HL-60 (cell line): Measurements from ENCODE around the gene MBTPS2.

Experiments
- DNase-seq, 2 experiments: peaks; one replicate each; pipeline ENCODE4 v3.0.0-alpha.2; 2010 to 2020; ENCODE audit warnings: low read depth in 1 of 2, low spot score in 1 of 2
- H3K27ac ChIP-seq: fragments of 250-450 bp; sonication (Bioruptor Pico); replicated peaks from 2 replicates; pipeline ENCODE4 v1.5.1; 2020; ENCODE audit warnings: mild to moderate bottlenecking, moderate library complexity
- H3K27me3 ChIP-seq: fragments of 250-450 bp; sonication (Bioruptor Pico); 2 replicates; pipeline ENCODE4 v1.5.1; 2021; ENCODE audit warnings: mild to moderate bottlenecking, moderate library complexity; ENCODE audit not compliant: insufficient read depth, poor library complexity, severe bottlenecking
- H3K4me3 ChIP-seq: replicated peaks from 2 replicates; pipeline ENCODE4 v1.5.1; 2011; ENCODE audit warnings: mild to moderate bottlenecking, control low read depth, low read length; ENCODE audit not compliant: insufficient read depth
- GABPA ChIP-seq: IDR thresholded peaks from 2 replicates; pipeline ENCODE4 v1.6.1; 2012; ENCODE audit warnings: low read depth
- POLR2AphosphoS5 ChIP-seq: IDR thresholded peaks from 2 replicates; pipeline ENCODE4 v1.6.1; 2012; ENCODE audit warnings: low read depth
- SPI1 ChIP-seq: IDR thresholded peaks from 2 replicates; pipeline ENCODE4 v1.6.1; 2012; ENCODE audit warnings: low read depth, mild to moderate bottlenecking, borderline replicate concordance
- TF ChIP-seq, protein P1 (sequence below): IDR thresholded peaks from one replicate; pipeline ENCODE4 v1.5.1; 2011; ENCODE audit warnings: low read length, control low read depth, inconsistent platforms; ENCODE audit not compliant: insufficient read depth
- TF ChIP-seq, protein P2 (sequence below): IDR thresholded peaks from 2 replicates; pipeline ENCODE4 v1.6.1; 2012; ENCODE audit warnings: low read depth; ENCODE audit not compliant: insufficient replicate concordance

The MBTPS2 gene

DNA sequence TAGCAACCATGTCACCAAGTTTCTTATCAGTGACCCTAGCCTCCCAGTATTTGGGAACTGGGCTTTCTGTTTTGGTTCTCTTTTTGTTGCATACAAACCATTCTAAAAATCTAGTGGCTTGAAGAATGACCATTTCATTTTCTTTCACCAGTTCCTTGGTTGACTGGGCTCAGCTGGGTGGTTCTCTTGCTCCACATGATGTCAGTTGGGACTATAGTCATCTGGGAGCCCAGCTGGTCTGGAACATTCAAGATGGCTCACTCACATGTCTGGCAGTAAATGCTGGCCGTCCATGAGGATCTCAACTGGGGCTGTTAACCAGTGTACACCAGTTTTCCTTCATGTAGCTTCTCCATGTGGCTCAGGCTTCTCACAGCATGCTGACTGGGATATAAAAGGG lies 27.6 kb upstream of the MBTPS2 start:
- TF ChIP-seq, protein P1, sequence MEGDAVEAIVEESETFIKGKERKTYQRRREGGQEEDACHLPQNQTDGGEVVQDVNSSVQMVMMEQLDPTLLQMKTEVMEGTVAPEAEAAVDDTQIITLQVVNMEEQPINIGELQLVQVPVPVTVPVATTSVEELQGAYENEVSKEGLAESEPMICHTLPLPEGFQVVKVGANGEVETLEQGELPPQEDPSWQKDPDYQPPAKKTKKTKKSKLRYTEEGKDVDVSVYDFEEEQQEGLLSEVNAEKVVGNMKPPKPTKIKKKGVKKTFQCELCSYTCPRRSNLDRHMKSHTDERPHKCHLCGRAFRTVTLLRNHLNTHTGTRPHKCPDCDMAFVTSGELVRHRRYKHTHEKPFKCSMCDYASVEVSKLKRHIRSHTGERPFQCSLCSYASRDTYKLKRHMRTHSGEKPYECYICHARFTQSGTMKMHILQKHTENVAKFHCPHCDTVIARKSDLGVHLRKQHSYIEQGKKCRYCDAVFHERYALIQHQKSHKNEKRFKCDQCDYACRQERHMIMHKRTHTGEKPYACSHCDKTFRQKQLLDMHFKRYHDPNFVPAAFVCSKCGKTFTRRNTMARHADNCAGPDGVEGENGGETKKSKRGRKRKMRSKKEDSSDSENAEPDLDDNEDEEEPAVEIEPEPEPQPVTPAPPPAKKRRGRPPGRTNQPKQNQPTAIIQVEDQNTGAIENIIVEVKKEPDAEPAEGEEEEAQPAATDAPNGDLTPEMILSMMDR, result no peak
- TF ChIP-seq, protein P2, sequence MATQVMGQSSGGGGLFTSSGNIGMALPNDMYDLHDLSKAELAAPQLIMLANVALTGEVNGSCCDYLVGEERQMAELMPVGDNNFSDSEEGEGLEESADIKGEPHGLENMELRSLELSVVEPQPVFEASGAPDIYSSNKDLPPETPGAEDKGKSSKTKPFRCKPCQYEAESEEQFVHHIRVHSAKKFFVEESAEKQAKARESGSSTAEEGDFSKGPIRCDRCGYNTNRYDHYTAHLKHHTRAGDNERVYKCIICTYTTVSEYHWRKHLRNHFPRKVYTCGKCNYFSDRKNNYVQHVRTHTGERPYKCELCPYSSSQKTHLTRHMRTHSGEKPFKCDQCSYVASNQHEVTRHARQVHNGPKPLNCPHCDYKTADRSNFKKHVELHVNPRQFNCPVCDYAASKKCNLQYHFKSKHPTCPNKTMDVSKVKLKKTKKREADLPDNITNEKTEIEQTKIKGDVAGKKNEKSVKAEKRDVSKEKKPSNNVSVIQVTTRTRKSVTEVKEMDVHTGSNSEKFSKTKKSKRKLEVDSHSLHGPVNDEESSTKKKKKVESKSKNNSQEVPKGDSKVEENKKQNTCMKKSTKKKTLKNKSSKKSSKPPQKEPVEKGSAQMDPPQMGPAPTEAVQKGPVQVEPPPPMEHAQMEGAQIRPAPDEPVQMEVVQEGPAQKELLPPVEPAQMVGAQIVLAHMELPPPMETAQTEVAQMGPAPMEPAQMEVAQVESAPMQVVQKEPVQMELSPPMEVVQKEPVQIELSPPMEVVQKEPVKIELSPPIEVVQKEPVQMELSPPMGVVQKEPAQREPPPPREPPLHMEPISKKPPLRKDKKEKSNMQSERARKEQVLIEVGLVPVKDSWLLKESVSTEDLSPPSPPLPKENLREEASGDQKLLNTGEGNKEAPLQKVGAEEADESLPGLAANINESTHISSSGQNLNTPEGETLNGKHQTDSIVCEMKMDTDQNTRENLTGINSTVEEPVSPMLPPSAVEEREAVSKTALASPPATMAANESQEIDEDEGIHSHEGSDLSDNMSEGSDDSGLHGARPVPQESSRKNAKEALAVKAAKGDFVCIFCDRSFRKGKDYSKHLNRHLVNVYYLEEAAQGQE, result no peak
- TF ChIP-seq POLR2AphosphoS5 (no peak), GABPA (no peak), SPI1 (no peak)
- Histone ChIP-seq H3K4me3 (no peak overlapping the region), H3K27me3 (no peaks in the 10 kb centered on the region), H3K27ac (no peak overlapping the region)
- DNase-seq, result no peak

DNA sequence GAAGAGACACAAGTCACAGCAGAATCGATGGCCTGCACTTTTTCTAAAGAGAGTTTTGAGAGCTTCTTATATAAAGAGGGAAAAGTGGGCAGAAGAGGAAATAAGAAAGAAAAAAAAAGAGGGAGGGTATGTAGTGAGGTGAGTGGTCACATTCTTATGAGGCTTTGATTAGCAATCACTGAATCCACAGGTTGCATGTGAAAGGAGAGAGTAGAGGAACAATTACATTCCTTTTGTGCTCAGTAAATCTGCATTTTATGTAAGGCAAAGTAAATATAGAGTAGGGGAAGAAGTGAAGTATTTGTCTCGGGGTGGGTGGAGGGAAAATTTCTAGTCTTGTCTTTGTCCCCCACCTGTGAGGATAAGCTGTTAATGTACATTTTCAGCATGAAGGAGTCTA lies 26.8 kb upstream of the MBTPS2 start:
- no peak overlapping the region for H3K4me3 ChIP-seq
- H3K27me3 ChIP-seq, result no peaks in the 10 kb centered on the region
- no peak overlapping the region for H3K27ac ChIP-seq
- DNase-seq, result no peak
- TF ChIP-seq, protein P2, result no peak
- TF ChIP-seq, protein P1, result no peak
- TF ChIP-seq GABPA, result no peak
- TF ChIP-seq SPI1, result no peak

DNA sequence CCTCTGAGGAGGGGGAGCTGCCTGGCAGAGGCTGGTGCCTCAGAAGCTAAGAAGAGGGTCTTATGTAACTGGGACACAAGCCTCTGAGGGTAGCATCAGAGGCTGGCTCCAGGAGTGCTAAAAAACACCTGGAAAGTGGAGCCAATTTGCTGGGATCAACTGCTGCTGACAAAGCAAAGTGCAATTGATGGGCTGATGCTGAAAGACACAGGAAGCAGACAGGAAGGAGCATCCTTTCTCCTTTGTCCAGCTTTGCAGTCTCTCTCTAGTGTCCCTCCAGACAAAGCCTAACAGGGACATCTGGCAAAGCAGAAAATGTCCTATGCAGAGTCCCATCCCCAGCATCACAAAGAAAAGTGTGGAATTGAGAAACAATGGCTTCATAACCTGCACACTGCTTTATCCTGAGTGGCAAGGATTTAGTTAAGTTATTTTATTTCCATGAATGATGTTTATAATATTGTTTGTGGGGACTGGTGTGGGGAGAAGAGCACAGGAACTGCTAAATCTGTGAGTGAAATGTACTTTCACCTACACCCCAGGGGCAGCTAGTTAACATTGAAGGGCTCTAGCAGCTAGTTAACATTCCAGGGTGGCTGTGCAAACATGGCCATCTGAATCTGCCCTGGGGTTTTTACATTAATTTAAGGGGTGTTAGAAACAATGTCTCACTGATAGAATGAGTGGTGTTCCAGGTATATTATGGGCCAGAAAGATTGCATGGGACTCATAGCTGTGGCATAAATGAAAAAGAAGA lies 25.6 kb upstream of the MBTPS2 start:
- H3K4me3 ChIP-seq, result no peak overlapping the region
- H3K27me3 ChIP-seq, result no peaks in the 10 kb centered on the region
- DNase-seq, result no peak
- no peak overlapping the region for H3K27ac ChIP-seq
- TF ChIP-seq, protein P2, result no peak
- TF ChIP-seq, protein P1, result no peak
- TF ChIP-seq POLR2AphosphoS5 (no peak), SPI1 (no peak), GABPA (no peak)
